GM18519 (cell line): ENCODE data around the gene PARP14.

Source experiments
- ATAC-seq: cut with Tn5 transposase; IDR thresholded peaks from one replicate; pipeline ENCODE4 v1.9.1; 2021; ENCODE audit warnings: mild to moderate bottlenecking, moderate library complexity; ENCODE audit not compliant: unreplicated experiment, low FRiP score

PARP14 gene

GRCh38 chr3:122767540-122768372, 87.1 kb downstream of the PARP14 start:
- no peak for ATAC-seq

- ATAC-seq, result no peak
These were observed 90.0 kb downstream of the PARP14 start for GRCh38 chr3:122770521-122771202.

GRCh38 chr3:122772827-122773226, 92.2 kb downstream of the PARP14 start:
- no peak for ATAC-seq

GRCh38 chr3:122773944-122774509, 93.4 kb downstream of the PARP14 start:
- ATAC-seq, result no peak

- ATAC-seq, result no peak
These were observed 93.9 kb downstream of the PARP14 start for GRCh38 chr3:122774564-122774963.

GRCh38 chr3:122776675-122777468, 96.2 kb downstream of the PARP14 start:
- ATAC-seq, result no peak

- ATAC-seq, result no peak
These were observed 96.9 kb downstream of the PARP14 start for GRCh38 chr3:122777563-122777962.
